GM23248 (cell line): ENCODE measurements around the gene TBC1D10B. TPM values are rescaled to one million over a fixed set of nuclear protein-coding genes. Genes with fewer than 3 reads are reported as not detected.

Experiments
- DNase-seq: peaks from one replicate; pipeline ENCODE4 v3.0.0-alpha.2; 2015
- H2AFZ ChIP-seq: fragments of 200-600 bp; sonication (generic); 2 replicates; pipeline ENCODE4 v1.6.1; 2016; ENCODE audit warnings: antibody characterized with exemption
- H3F3A ChIP-seq: fragments of 200-600 bp; sonication (generic); 2 replicates; pipeline ENCODE4 v1.6.1; 2016; ENCODE audit warnings: mild to moderate bottlenecking, antibody characterized with exemption, mixed run types; ENCODE audit not compliant: insufficient read depth
- H3K27ac ChIP-seq: fragments of 200-600 bp; sonication (generic); 2 replicates; pipeline ENCODE4 v1.5.1; 2016; ENCODE audit warnings: mild to moderate bottlenecking
- H3K27me3 ChIP-seq: fragments of 200-600 bp; sonication (generic); replicated peaks from 2 replicates; pipeline ENCODE4 v1.6.1; 2016; ENCODE audit warnings: mild to moderate bottlenecking; ENCODE audit not compliant: insufficient read depth
- H3K36me3 ChIP-seq: fragments of 200-600 bp; sonication (generic); 2 replicates; pipeline ENCODE4 v1.6.1; 2016; ENCODE audit warnings: low read depth, mild to moderate bottlenecking
- H3K4me1 ChIP-seq: fragments of 200-600 bp; sonication (generic); 2 replicates; pipeline ENCODE4 v1.6.1; 2016; ENCODE audit warnings: mild to moderate bottlenecking; ENCODE audit not compliant: insufficient read depth
- H3K4me2 ChIP-seq: fragments of 200-600 bp; sonication (generic); one replicate; pipeline ENCODE4 v1.6.1; 2016; ENCODE audit warnings: mild to moderate bottlenecking; ENCODE audit not compliant: unreplicated experiment
- H3K4me3 ChIP-seq: fragments of 200-600 bp; sonication (generic); 2 replicates; pipeline ENCODE4 v1.5.1; 2016; ENCODE audit warnings: mild to moderate bottlenecking
- H3K79me2 ChIP-seq: fragments of 200-600 bp; sonication (generic); 2 replicates; pipeline ENCODE4 v1.6.1; 2016; ENCODE audit warnings: mild to moderate bottlenecking; ENCODE audit not compliant: insufficient read depth
- H3K9ac ChIP-seq: fragments of 200-600 bp; sonication (generic); 2 replicates; pipeline ENCODE4 v1.6.1; 2016; ENCODE audit warnings: mild to moderate bottlenecking
- H3K9me2 ChIP-seq: fragments of 200-600 bp; sonication (generic); 2 replicates; pipeline ENCODE4 v1.6.1; 2016; ENCODE audit warnings: mixed run types, mild to moderate bottlenecking, moderate library complexity; ENCODE audit not compliant: insufficient read depth
- H3K9me3 ChIP-seq: fragments of 200-600 bp; sonication (generic); one replicate; pipeline ENCODE4 v1.6.1; 2017; ENCODE audit warnings: low read depth
- H4K20me1 ChIP-seq: fragments of 200-600 bp; sonication (generic); 2 replicates; pipeline ENCODE4 v1.6.0; 2016; ENCODE audit not compliant: insufficient read depth
- EZH2 ChIP-seq: fragments of 200-600 bp; sonication (generic); IDR thresholded peaks from 2 replicates; pipeline ENCODE4 v1.6.1; 2018; ENCODE audit warnings: antibody characterized with exemption, mild to moderate bottlenecking; ENCODE audit not compliant: insufficient read depth, poor library complexity, severe bottlenecking
- EZH2phosphoT487 ChIP-seq: fragments of 200-600 bp; sonication (generic); IDR thresholded peaks from 2 replicates; pipeline ENCODE4 v1.6.1; 2018; ENCODE audit warnings: antibody characterized with exemption, moderate library complexity, mild to moderate bottlenecking, low read depth; ENCODE audit not compliant: insufficient read depth
- WGBS, 2 experiments: methylation state at CpG; one replicate each; pipeline ENCODE4 v1.1.6; 2015 to 2017; ENCODE audit warnings: low lambda C conversion rate in 2 of 2, low coverage in 1 of 2; ENCODE audit errors: missing lambda C conversion rate in 2 of 2; 5-methylcytosine and 5-hydroxymethylcytosine counted together
- in situ Hi-C: fragments of 300-500 bp; cut with MboI; formaldehyde crosslinking; loops from 2 replicates; pipeline ENCODE4 v1.15.0; 2020
- polyA plus RNA-seq: library from polyadenylated mRNA; unstranded; fragments of >200 nt; fragmentation: Nextera tagmentation; extraction: Ambion mirVana; gene quantifications from 2 replicates; pipeline ENCODE4 v1.2.1, GENCODE V29; 2016
- total RNA-seq: library from RNA; depleted of rRNA; stranded (reverse); fragments of >200 nt; shearing (Covaris generic); gene quantifications from 2 replicates; pipeline ENCODE4 v1.2.3, GENCODE V29; 2014

The TBC1D10B gene
- total and polyA plus RNA-seq, 2 experiments from 2014 or later, result 12.2 to 41.2 TPM

GRCh38 chr16:30375864-30376263 lies 5.6 kb upstream of the TBC1D10B start:
- no peak overlapping the region for H2AFZ ChIP-seq
- H3K9me3 ChIP-seq, result no peaks in the 10 kb centered on the region
- no peak overlapping the region for H3K9ac ChIP-seq
- no peak overlapping the region for H3K4me2 ChIP-seq
- no peaks in the 10 kb centered on the region for H4K20me1 ChIP-seq
- 91 to 93% methylated on average over 8 of the region's 8 CpGs for WGBS, 2 experiments
- no peak for TF ChIP-seq EZH2
- no peak for DNase-seq
- H3K9me2 ChIP-seq, result no peaks in the 10 kb centered on the region
- H3F3A ChIP-seq, result 0 out of 2 replicates have a peak, but pooled peaks cover 3% of the 10 kb centered on the region
- peaks cover 8% of the 10 kb centered on the region for H3K4me1 ChIP-seq
- in situ Hi-C loops, result no loop called here
- no peaks in the 10 kb centered on the region for H3K27me3 ChIP-seq
- no peaks in the 10 kb centered on the region for H3K79me2 ChIP-seq
- no peaks in the 10 kb centered on the region for H3K36me3 ChIP-seq
- no peak overlapping the region for H3K4me3 ChIP-seq
- no peak overlapping the region for H3K27ac ChIP-seq

DNA sequence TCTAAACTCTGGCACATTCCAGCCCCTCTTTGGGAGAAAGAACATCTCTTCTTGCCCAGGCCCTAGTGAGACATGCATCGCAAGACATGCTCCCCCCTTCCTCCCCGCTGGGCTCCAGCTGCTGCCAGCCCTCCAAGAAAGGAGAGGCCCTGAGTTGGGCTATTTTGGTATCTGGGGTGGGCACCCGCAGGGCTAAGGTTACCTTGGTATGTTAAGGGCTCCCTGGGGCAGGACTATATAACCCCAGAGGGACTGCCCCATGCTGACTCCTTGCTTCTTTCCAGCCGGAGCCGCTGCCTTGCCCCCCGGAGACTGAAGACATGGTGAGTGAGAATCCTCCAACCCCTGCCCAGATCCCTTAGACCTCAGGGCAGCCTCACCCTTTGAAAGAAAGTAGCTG lies 4.2 kb upstream of the TBC1D10B start, which contains the start of gene MYL11:
TSS of gene MYL11 (plus strand) at position 265 of the 400 bp plus-strand sequence. CDS start at position 321, 56 bp downstream.
- no peaks in the 10 kb centered on the region for H4K20me1 ChIP-seq
- H3K9ac ChIP-seq, result no peak within 1 kb of the TSS
- H3K36me3 ChIP-seq, result no peaks in the 10 kb centered on the region
- peaks cover 4% of the 10 kb centered on the region for H3K79me2 ChIP-seq
- H3K9me2 ChIP-seq, result no peaks in the 10 kb centered on the region
- H3K4me3 ChIP-seq, result no peak within 1 kb of the TSS
- H2AFZ ChIP-seq, result no peak within 1 kb of the TSS
- in situ Hi-C loops, result no loop called here
- no peak for DNase-seq
- no peak within 1 kb of the TSS for H3K4me2 ChIP-seq
- 78 to 87% methylated on average over 6 of the region's 6 CpGs for WGBS, 2 experiments
- H3K9me3 ChIP-seq, result no peaks in the 10 kb centered on the region
- TF ChIP-seq EZH2, result no peak
- TF ChIP-seq EZH2phosphoT487, result no peak
- no peaks in the 10 kb centered on the region for H3K27me3 ChIP-seq
- H3K27ac ChIP-seq, result no peak within 1 kb of the TSS
- peaks cover 8% of the 10 kb centered on the region for H3K4me1 ChIP-seq
- 0 out of 2 replicates have a peak, but pooled peaks cover 3% of the 10 kb centered on the region for H3F3A ChIP-seq

DNA sequence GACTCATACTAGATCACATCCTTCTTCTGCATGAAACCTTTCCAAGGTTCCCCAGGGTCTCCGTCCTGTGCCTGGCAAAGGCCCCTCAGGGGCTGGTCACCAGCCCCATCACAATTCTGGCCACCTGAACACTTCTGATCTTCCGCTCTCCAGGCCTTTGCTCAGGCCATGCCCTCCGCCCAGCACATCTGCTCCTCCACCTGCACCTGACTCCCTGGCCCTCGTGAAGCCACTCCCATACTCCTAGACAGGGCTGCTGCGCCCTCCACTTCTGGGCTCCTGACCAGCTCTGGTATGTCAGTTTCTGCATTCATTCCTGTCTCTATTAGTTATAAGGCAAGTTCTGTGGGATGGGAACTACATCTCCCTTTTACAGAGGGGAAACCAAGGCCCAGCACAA lies 2.4 kb upstream of the TBC1D10B start:
- no peaks in the 10 kb centered on the region for H3K27me3 ChIP-seq
- H3K36me3 ChIP-seq, result no peaks in the 10 kb centered on the region
- WGBS, 2 experiments, result 98% methylated on average over 5 of the region's 5 CpGs
- no peak overlapping the region for H3K27ac ChIP-seq
- no peaks in the 10 kb centered on the region; the same call in 1 of the 2 replicates for H4K20me1 ChIP-seq
- peaks cover 13% of the 10 kb centered on the region; the same call in 1 of the 2 replicates for H3F3A ChIP-seq
- no peak overlapping the region for H3K4me2 ChIP-seq
- H2AFZ ChIP-seq, result no peak overlapping the region
- H3K4me1 ChIP-seq, result peaks cover 14% of the 10 kb centered on the region
- H3K9ac ChIP-seq, result no peak overlapping the region
- peaks cover 22% of the 10 kb centered on the region for H3K79me2 ChIP-seq
- in situ Hi-C loops, result no loop called here
- TF ChIP-seq EZH2phosphoT487, result no peak
- no peak for TF ChIP-seq EZH2
- no peak for DNase-seq
- H3K9me3 ChIP-seq, result no peaks in the 10 kb centered on the region
- H3K9me2 ChIP-seq, result no peaks in the 10 kb centered on the region
- no peak overlapping the region for H3K4me3 ChIP-seq

DNA sequence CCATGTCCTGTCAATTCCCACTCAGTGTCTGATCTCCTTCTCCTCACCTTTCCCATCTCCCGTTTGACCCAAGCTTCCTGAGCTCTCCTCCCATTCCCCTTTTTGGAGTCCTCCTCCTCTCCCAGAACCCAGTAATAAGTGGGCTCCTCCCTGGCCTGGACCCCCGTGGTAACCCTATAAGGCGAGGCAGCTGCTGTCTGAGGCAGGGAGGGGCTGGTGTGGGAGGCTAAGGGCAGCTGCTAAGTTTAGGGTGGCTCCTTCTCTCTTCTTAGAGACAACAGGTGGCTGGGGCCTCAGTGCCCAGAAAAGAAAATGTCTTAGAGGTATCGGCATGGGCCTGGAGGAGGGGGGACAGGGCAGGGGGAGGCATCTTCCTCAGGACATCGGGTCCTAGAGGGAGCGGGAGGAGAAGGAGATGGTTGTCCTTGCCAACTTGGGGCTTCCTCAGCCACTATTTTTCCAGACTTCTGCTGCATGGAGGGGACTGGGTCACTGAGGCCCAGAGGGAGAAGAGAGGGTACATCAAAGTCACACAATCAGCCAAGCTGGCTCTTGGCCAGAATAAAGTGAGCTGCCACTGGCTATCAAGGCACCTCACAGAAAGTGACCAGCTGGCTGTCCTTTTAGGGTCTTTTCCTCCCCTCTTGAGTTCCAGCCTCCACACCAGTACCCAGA lies 1.9 kb upstream of the TBC1D10B start:
- Histone ChIP-seq H3K9me2 (no peaks in the 10 kb centered on the region), H3K79me2 (peaks cover 27% of the 10 kb centered on the region), H3K9ac (no peak overlapping the region), H3K4me3 (no peak overlapping the region), H3K4me1 (peaks cover 17% of the 10 kb centered on the region), H2AFZ (peak overlapping the region; percentile 77), H3K4me2 (no peak overlapping the region), H4K20me1 (no peaks in the 10 kb centered on the region; the same call in 1 of the 2 replicates), H3K36me3 (no peaks in the 10 kb centered on the region; the same call in 1 of the 2 replicates), H3F3A (peaks cover 11% of the 10 kb centered on the region; the same call in 1 of the 2 replicates), H3K9me3 (no peaks in the 10 kb centered on the region), H3K27ac (no peak overlapping the region), H3K27me3 (no peaks in the 10 kb centered on the region)
- no peak for DNase-seq
- in situ Hi-C loops, result no loop called here
- TF ChIP-seq EZH2phosphoT487, result no peak
- no peak for TF ChIP-seq EZH2
- 42 to 69% methylated on average over 3 to 6 of the region's 6 CpGs for WGBS, 2 experiments
